ENCODE results near the gene ECT2. TPM values are rescaled to one million over a fixed set of nuclear protein-coding genes. Genes with fewer than 3 reads are reported as not detected.
"Not testable (repeated sequence)": the region's sequence is repeated elsewhere in the genome, so short reads cannot be mapped to it uniquely, and the experiment has no call there.

ECT2 gene
- 12.6 TPM for total RNA-seq

GRCh38 chr3:172750368-172751174 lies at the start of gene ECT2:
ECT2 (plus strand) TSS chr3:172750726; CDS start chr3:172754531, 3,805 bp downstream.
- DNase-seq: peak; percentile 99

GRCh38 chr3:172700936-172701455 lies 49.5 kb upstream of the ECT2 start:
- DNase-seq: no peak

GRCh38 chr3:172701751-172702150 lies 48.8 kb upstream of the ECT2 start:
- DNase-seq: no peak

- DNase-seq: no peak
Measured at GRCh38 chr3:172702256-172702655, 48.3 kb upstream of the ECT2 start.

GRCh38 chr3:172702731-172703130 lies 47.8 kb upstream of the ECT2 start:
- DNase-seq: not testable (repeated sequence)

- DNase-seq: no peak
Measured at GRCh38 chr3:172704001-172704400, 46.5 kb upstream of the ECT2 start.

- DNase-seq: no peak
Measured at GRCh38 chr3:172705170-172705569, 45.4 kb upstream of the ECT2 start.

GRCh38 chr3:172707030-172707429 lies 43.5 kb upstream of the ECT2 start:
- no peak for DNase-seq

GRCh38 chr3:172707967-172708366 lies 42.6 kb upstream of the ECT2 start:
- DNase-seq: no peak

GRCh38 chr3:172708921-172709773 lies 41.4 kb upstream of the ECT2 start:
- no peak for DNase-seq

GRCh38 chr3:172709774-172710663 lies 40.5 kb upstream of the ECT2 start:
- peak; percentile 20 for DNase-seq

GRCh38 chr3:172710664-172711453 lies 39.7 kb upstream of the ECT2 start, which contains the start of gene NCEH1:
NCEH1 (minus strand) TSS chr3:172711067; CDS start chr3:172710984, 83 bp downstream.
- peak; percentile 88 for DNase-seq

- DNase-seq: no peak
Measured at GRCh38 chr3:172711454-172711795, 39.1 kb upstream of the ECT2 start.

- DNase-seq: no peak
Measured at GRCh38 chr3:172713316-172713715, 37.2 kb upstream of the ECT2 start.

- DNase-seq: peak; percentile 3
Measured at GRCh38 chr3:172716476-172716875, 34.0 kb upstream of the ECT2 start.

- no peak for DNase-seq
Measured at GRCh38 chr3:172717493-172718088, 32.9 kb upstream of the ECT2 start.

- not testable (repeated sequence) for DNase-seq
Measured at GRCh38 chr3:172722536-172723040, 27.9 kb upstream of the ECT2 start.

- no peak for DNase-seq
Measured at GRCh38 chr3:172726380-172726779, 24.1 kb upstream of the ECT2 start.

- DNase-seq: no peak
Measured at GRCh38 chr3:172735014-172735413, 15.5 kb upstream of the ECT2 start.

GRCh38 chr3:172739462-172739861 lies 11.1 kb upstream of the ECT2 start:
- no peak for DNase-seq

GRCh38 chr3:172746475-172746874 lies 4.1 kb upstream of the ECT2 start:
- DNase-seq: no peak

All from occipital lobe (tissue), 2 donors.